GM18498 (cell line): ENCODE data around the gene C2CD3.

Source experiments
- ATAC-seq: cut with Tn5 transposase; IDR thresholded peaks from one replicate; pipeline ENCODE4 v1.9.1; 2021; ENCODE audit warnings: mild to moderate bottlenecking, moderate library complexity; ENCODE audit not compliant: unreplicated experiment

Gene C2CD3

DNA sequence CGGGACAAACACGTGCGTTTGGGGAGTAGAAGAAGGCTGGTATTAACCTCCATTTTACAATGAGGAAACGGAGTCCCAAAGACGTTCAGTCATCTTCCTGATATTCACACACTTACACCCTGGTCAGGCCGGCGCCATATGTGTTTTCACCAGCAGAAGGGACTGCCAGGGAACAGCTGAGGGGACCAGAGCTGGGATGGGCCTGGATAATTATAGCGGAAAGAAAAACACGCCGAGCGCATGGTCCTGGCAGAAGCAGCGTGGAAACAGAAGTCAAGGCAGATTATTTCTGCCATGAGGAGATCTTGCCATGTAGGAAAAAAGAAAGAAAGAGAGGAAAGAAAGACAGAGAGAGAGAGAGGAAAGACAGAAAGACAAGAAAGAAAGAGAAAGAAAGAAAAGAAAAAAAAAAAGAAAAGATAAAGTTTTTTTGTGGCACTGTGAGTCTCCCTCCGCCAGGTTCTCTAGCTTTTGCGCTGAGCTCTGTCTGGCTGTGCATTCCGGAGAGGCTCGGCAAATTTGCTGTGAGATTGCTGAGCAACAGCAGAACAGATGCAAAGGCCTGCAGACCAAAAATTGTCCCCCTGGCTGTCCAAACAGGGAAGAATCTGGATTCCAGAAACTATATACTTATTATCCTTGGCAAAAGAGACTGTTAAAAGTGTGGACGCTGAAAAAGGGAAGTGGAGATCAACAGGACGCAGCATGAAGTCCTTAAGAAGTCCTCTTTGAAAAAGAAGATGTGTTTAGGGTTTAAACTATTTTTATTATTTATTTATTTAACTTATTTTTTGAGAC lies 186.9 kb downstream of the C2CD3 start:
- ATAC-seq = no peak

DNA sequence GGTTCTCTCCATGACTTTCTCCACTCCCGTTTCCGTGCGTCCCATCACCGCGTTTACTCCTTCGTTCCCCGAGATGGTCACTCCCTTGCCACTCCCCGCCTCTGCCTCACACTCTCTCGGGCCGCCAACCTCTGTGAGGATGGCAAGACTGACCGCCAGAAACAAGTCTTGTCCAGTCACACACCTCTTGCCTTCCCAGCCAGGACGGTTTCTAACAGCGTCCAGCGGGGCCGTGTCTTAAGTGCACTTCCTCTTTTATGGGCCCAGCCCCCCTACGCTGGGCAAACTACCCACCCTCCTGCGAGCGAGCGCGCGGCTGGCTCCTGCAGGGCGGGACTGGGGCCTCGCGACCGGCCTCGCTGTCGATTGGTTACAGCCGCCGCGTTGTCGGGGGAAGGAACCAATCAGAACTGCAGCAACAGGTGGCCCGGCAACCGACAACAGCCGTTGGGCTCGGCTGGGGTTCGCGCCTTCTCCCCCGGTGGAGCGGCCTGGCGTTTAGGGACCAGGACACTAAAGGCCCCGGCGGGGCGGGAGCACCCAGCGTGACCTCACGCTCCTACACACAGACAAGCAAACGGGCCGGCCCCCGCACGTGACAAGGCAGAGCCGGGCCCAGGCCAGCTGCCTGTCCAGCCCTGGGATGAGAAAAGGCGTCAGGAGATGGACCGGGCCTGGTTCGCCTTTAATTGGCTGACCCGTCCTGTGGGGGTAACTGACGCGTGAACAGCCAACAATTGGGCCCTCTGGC lies 187.6 kb downstream of the C2CD3 start:
- ATAC-seq = peak; percentile 80

DNA sequence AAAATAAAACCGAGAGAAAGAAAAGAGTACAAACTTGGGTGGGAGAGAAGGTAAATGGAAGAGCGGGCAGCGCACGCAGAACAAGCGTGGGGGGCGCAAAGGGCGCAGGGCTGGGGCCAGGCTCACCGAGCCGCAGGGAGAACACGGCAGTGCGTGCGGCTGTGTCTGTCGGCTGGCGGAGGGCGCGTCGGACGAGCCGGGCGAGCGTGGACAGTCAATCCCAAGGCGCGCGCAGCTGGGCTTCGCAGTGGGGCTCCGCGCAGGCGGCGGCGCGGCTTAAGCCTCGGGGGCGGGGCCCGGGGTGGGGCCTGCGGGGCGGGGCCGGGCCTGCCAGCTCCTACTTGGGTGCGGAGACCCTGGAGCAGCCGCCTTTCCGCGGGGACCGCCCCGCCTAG lies 188.2 kb downstream of the C2CD3 start, which contains the start of gene UCP2:
Gene UCP2 (minus strand): TSS at position 249 of the 395 bp plus-strand sequence. CDS start 4,465 bp downstream, outside the sequence.
- ATAC-seq = peak; percentile 55

DNA sequence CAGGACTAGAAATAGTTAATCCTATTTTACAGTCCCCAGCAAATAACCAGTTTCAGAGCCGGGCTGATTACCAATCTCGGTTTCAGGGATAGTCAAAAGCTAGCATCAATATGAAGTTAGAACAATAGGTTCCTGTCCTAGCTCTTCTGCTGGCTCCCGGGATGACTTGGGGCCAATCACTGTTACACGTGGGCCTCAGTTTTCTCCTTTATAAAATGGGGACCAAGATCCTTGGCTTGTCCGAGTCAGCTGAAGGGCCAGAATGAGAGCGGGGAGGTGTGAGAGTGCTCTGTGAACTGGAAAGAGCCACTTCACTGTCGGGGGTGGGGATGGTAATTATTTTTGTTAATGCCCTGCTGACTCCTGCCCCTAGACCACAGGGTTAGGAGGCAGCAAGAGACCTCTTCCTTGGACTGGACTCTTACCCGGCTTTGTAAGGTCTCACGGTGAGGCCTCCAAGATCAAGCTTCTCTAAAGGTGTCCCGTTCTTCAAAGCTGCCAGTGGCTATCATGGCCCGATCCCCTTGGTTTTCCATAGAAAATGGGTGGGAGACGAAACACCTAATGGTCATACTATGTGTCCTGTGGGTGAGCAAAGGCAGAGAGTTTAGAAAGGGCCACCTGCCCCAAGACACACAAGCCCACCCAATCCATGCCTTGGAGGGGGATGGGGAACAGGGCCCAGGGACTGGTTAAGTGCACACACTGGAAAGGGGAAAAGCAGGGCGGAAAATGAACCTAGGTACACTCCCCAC lies 189.6 kb downstream of the C2CD3 start:
- ATAC-seq = no peak

DNA sequence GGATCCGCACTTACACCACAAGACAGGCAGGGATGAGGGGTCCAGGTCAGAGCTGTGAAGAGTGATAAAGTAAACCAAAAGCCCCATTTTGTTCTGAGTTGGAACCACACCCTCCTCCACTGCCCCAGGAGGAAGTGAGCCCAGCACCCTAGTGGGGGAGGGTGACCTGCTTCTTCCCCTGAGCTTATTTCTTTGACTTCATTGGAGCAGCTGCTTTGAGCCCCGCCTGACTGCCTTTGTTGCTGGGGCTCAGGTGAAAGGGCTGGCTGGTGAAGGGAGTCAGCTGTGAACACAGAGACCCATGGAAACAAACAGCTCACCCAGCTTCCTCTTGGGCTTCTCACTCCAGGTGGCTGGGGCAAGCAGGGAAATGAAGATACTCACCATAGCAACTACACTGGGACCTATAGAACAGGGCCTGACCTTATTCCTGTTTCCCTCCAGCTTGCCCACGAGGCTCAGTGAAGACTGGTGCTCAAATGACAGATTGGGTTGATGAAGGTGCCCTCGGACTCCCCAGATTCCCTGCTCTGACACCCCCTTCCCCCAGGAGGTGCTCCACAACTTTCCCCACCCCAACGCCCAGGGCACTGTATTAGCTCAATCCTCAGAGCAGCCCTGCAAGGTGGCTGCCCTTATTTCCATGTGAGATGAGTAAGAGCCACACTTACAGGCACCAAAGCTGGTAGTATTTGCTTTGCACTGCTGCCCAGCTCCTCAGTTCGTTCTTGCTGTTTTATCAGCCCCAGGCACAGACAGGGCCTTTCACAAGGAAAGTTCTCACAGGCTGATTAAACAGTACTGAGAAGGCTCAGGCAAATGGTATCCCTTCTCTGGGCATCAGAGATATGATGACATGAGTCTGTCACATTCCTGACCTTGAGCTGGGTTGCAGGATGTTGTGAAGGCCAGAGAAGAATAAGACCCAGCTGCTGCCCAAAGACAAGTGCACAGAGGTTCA lies 190.5 kb downstream of the C2CD3 start:
- peak; percentile 49 for ATAC-seq

DNA sequence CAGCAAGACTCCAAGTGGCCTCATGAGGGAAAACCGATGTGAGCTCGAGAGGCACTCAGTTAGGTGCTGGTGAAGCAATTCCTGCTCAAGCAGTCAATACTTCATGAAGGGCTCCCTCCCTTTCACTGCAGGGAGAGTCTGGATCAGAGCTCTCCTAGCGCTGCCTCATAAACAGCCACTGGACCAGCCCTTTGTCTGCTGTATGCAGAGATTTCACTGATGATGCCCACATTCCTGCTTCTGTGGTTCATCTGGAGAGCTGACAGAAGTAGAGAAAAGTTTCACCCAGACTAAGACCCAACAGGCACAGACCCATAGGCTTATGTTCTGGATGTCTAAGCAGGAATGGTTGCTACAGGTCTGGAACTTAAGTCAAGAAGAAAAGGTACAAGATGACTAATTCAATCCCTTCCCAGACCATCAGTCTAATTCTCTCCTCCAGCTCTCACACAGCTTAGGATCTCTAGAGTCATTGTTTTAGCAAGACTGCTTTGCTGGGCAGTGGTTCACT lies 192.2 kb downstream of the C2CD3 start:
- no peak for ATAC-seq

DNA sequence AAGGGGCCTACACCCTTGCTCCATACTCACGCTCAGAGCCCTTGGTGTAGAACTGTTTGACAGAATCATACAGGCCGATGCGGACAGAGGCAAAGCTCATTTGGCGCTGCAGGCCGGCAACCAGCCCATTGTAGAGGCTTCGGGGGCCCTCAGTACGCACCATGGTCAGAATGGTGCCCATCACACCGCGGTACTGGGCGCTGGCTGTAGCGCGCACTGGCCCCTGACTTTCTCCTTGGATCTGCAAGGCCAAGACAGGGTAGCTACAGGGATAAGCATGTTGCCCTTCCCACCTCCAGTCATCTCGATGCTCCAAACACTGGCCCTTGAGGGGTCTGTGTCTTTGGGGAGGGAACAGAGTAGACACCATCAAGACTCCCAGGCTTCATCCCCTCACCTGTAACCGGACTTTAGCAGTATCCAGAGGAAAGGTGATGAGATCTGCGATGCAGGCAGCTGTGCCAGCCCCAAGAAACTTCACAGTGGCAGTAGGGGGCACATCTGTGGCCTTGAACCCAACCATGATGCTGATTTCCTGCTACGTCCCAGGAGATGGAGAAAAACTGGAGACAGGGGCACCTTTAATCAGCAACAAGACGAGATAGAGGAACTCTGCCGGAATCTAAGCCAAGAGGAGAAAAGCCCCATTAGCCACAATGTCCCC lies 192.8 kb downstream of the C2CD3 start:
- ATAC-seq = no peak

DNA sequence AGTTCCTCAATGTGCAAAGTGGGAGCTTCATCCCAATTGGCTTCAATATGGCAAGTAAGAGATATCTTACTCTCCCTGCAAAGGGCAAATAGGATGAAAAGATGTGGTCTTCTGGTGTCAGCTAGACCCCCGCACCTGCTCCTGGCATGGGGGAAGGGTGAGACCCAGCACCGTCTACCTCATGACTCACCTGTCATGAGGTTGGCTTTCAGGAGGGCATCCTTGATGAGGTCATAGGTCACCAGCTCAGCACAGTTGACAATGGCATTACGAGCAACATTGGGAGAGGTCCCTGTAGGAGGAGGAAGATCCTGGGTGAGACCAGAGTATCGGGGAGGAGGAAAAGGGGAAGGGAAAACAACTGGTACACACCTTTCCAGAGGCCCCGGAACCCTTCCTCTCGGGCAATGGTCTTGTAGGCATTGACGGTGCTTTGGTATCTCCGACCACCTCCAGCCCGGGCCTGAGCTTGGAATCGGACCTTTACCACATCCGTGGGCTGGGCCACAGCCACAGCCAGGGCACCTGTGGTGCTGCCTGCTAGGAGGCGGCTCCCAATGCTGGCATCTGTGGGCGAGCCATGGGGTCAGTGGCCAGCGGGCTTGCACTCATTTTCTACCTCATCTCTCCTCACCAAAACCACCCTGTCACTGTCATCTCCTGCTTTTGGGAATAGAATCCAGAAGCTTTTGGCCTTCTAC lies 194.2 kb downstream of the C2CD3 start:
- no peak for ATAC-seq

DNA sequence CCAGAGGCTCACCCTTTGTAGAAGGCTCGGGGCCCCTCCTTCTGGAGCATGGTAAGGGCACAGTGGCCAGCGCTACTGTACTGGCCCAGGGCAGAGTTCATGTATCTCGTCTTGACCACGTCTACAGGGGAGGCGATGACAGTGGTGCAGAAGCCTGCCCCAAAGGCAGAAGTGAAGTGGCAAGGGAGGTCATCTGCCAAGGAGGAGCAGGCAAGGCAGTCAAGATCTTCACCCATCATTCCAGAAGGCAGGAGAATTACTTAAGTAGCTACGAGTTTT lies 195.4 kb downstream of the C2CD3 start:
- ATAC-seq = no peak

DNA sequence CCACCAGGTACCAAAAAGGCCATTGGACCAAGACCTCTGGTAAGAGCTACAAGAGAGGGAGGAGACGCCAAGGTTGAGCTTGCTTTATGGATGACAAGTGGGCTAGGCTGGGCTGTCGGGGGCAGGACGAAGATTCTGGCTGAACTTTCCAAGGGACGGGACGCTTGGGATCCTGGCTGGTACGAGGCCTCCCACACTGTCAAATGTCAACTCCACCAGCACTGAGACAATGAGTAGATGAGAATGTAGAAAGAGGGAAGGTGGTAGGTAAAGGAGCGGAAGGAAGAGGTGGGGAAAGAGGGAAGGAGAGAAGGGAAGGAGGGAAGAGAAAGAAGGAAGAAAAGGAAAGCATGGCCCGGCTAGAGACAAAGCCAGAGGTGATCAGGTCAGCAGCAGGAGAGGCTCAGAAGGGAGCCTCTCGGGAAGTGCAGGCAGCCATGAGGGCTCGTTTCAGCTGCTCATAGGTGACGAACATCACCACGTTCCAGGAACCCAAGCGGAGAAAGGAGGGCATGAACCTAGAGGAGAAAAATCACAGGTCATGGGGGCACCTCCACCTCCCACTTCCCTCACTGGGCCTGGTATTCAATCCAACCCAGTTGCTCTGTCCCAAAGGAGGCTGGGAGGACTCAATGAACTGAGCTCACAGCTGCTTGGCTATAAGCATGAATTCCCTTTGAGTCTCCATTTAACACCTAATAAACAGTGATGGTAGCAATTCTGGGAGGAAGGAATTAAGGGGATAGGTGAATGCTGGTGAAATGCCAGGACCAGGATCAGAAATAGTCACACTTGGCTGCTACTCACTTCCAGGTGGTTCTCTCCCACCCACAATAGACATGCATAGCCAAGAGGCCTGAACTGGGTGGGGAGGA lies 196.0 kb downstream of the C2CD3 start:
- ATAC-seq = no peak

DNA sequence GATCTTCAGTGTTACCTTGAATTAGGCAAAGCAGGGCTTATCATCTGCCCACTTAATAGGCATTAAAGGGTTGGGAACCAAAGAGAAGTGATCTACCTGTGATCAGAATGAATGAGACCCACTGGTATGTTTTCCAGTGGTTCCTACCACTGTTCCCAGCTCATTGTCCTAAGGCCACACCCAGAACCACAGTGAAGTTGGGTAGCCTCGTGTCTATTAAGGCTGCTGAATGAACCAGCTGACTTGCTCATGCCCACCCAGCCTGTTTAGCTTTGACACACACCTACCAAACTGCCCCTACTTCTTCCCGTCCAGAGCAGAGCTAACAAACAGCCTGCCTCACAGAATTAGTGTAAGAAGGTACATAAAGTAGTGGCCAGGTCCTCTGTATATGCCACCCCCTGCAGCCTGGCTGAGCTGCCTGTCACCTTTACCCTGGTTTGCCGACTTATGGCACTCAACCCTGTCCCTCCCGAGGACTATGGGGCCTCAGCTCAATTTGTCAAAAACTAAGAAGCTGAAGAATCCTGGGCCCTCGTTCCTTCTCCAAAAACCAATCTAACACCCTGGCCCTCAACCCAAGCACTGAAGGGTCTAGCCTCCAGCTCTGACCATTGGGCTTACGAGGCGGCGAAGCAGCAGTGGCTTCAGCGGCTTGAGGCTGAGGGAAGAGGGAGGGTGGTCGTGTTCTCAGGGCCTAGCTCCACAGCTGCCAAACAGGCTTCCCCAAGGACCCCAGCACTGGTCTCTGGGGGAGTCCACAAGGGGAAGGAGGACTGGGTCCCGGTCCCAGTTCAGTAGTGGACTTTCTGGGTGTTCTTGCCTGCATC lies 198.0 kb downstream of the C2CD3 start:
- no peak for ATAC-seq

DNA sequence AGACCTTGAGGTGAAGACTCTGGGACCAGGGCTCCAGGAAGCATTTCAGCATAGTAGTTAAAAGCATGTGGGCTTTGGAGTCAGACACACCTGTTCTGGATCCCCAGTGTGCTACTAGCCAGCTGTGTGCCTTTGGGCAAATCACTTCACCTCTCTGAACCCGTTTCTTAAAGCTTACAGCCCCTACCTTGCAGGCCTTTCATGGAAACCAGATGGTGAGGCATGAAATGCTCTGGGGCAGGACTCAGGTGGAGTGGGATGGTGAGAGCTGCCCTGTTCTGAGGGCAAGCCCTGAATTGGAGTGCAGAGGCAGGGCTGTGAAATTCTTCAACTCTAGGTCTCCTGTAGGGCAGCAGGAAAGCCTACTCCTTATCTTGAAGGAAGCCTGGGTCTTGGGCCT lies 198.6 kb downstream of the C2CD3 start:
- ATAC-seq = no peak

DNA sequence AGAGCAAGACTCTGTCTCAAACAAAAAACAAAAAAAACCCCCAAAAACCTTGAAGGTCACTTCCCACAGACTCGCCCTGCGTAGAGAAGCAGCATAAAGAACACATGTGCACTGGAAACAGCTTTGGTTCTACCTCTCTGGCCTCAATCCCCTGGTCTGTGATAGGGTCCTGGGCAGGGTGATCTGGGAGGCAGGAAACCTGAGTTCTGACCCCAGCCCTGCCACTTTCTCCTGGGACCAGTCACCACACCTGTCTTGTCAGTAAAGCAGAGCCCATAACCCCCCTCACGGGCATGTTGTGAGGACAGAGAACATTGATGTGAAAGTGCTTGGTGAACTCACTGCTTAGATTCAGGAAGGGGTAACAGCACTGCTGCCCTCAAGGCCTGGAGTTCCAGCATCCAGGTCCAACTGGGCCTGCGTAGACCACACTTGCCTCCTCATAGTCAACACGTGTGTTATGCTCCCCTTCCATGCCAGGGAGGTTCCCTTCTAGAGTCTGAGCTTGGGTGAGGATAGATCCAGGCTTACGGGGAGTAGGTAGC lies 199.6 kb downstream of the C2CD3 start:
- no peak for ATAC-seq

DNA sequence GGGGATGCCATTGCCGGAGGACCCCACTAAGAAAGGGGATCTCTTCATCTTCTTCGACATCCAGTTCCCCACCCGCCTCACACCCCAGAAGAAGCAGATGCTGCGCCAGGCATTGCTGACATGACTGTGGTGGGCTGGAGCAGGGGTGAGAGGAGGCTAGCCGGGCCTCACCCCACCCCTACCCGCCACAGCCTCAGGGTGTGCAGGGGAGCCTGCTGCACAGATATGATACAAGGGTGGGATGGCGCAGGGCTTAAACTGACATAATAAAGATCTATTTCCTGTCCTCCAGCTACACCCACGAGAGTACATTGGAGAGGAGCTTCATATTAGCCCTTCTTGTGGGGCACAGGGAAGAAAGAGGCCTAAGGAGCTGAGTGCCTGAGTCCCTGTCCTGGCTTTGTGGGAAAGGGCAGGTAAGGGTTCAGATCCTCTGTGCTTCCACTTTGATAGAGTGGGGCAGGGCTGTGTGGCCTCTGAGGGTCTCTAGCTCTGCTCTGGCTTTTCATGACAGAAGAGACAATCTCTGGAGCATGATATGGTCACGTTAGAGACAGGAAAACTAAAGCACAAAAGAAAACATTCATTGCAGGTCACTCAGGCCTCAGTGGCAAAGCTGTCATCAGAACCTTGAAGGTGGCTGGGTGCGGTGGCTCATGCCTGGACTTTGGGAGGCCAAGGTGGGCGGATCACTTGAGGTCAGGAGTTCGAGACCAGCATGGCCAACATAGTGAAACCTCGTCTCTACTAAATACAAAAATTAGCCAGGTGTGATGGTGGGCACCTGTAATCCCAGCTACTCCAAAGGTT lies 200.6 kb downstream of the C2CD3 start:
- ATAC-seq = no peak

DNA sequence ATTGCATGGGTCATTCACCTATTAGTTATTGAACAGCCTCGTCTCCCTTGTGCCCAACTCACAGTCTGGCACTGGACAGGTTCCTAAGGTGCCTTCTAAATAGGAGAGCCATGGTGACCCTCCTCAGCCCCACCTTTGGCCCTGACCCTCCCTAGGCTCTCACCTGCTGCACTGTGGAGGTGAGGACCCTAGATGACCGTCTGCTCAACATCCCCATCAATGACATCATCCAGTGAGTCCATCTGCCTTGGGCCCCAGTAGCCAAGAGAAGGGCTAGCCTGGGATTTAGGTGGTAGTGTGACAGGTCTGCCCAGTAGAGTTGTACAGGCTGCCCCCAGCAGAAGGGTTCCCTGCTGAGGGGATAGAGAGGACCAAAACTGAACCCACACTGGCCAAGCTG lies 201.7 kb downstream of the C2CD3 start:
- no peak for ATAC-seq

DNA sequence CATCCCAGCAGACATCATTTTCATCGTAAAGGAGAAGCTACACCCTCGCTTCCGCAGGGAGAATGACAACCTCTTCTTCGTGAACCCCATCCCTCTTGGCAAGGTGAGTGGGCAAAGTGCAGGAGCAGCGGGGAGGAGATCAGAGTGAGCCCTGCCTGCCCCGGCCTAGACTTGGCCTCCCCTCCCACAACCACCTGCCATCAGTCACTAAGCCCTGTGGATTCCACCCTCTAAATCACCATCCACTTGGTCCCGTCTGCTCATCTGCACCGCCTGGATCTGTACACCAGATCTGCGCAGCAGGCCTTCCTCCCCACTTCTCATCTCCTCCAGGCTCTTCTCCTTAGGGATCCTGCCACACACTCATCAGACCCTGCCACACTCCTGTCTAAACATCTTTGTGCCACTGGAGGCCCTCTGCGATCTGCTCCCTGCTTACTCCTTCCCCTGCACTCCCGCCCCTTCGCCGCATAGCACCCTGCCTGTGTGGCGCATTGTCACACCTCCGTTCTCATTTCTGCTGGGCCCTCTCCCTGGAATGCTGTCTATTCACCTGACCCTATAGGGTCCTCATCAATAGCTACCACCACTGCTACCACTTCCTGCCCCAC lies 202.3 kb downstream of the C2CD3 start:
- ATAC-seq = no peak
